WTC11 (cell line): ENCODE data around the gene RCHY1. TPM values are rescaled to one million over a fixed set of nuclear protein-coding genes. Genes with fewer than 3 reads are reported as not detected.
A peak's percentile ranks its signal among the peaks of the same experiment; 100 is the strongest.

ENCODE experiments used
- ATAC-seq: fragments of 200-7000 bp; cut with Tn5 transposase; 2 replicates; pipeline ENCODE4 v1.10.0; 2021; ENCODE audit warnings: mild to moderate bottlenecking, moderate library complexity
- CTCF ChIA-PET: fragments of 300-600 bp; sonication (Branson Sonifier 250); formaldehyde crosslinking; loops from one replicate; lab custom pipeline; 2021; ENCODE audit warnings: antibody characterized with exemption; lab: Charles Lee
- POLR2A ChIA-PET: fragments of 350-600 bp; sonication (Branson Sonifier 250); formaldehyde crosslinking; loops from one replicate; lab custom pipeline; 2021; ENCODE audit warnings: antibody characterized with exemption; lab: Charles Lee
- DNase-seq: peaks from one replicate; pipeline ENCODE4 v3.0.0; 2021; ENCODE audit warnings: low spot score
- H3K27ac Mint-ChIP-seq: 2 replicates; pipeline ENCODE4 v1.8.0; 2021; ENCODE audit warnings: mixed read lengths
- H3K27me3 Mint-ChIP-seq: 2 replicates; pipeline ENCODE4 v1.8.0; 2021; ENCODE audit warnings: low read depth, mild to moderate bottlenecking, moderate library complexity, mixed read lengths
- H3K36me3 Mint-ChIP-seq: 2 replicates; pipeline ENCODE4 v1.8.0; 2021; ENCODE audit warnings: mixed read lengths
- H3K4me1 Mint-ChIP-seq: 2 replicates; pipeline ENCODE4 v1.8.0; 2022; ENCODE audit warnings: mixed read lengths
- H3K4me3 Mint-ChIP-seq: 2 replicates; pipeline ENCODE4 v1.8.0; 2021; ENCODE audit warnings: mild to moderate bottlenecking, moderate library complexity, mixed read lengths
- H3K9me3 Mint-ChIP-seq: 2 replicates; pipeline ENCODE4 v1.8.0; 2021; ENCODE audit warnings: mixed read lengths
- AR ChIP-seq: fragments of 250-450 bp; sonication (Bioruptor Pico); IDR thresholded peaks from 2 replicates; pipeline ENCODE4 v1.9.0; 2021; ENCODE audit warnings: mild to moderate bottlenecking
- E2F1 ChIP-seq: sonication (generic); formaldehyde crosslinking; IDR thresholded peaks from 2 replicates; pipeline ENCODE4 v1.8.0; 2022; ENCODE audit warnings: mild to moderate bottlenecking, missing genetic modification reagents
- E2F5 ChIP-seq: sonication (generic); formaldehyde crosslinking; IDR thresholded peaks from 2 replicates; pipeline ENCODE4 v1.8.1; 2022; ENCODE audit warnings: mild to moderate bottlenecking, moderate library complexity, missing genetic modification reagents
- ESRRA ChIP-seq: sonication (generic); formaldehyde crosslinking; IDR thresholded peaks from 2 replicates; pipeline ENCODE4 v1.8.1; 2022; ENCODE audit warnings: mild to moderate bottlenecking, missing genetic modification reagents, borderline replicate concordance
- ETV6 ChIP-seq: sonication (generic); formaldehyde crosslinking; IDR thresholded peaks from 2 replicates; pipeline ENCODE4 v1.8.1; 2022; ENCODE audit warnings: mild to moderate bottlenecking, missing genetic modification reagents
- FOXJ3 ChIP-seq: sonication (generic); formaldehyde crosslinking; IDR thresholded peaks from 2 replicates; pipeline ENCODE4 v1.9.0; 2021; ENCODE audit warnings: missing genetic modification reagents, mild to moderate bottlenecking, borderline replicate concordance
- FOXK1 ChIP-seq: sonication (generic); formaldehyde crosslinking; IDR thresholded peaks from 2 replicates; pipeline ENCODE4 v1.8.0; 2022; ENCODE audit warnings: mild to moderate bottlenecking, moderate library complexity, missing genetic modification reagents
- FOXP1 ChIP-seq: sonication (generic); formaldehyde crosslinking; IDR thresholded peaks from 2 replicates; pipeline ENCODE4 v1.8.0; 2022; ENCODE audit warnings: missing genetic modification reagents, mild to moderate bottlenecking, moderate library complexity, borderline replicate concordance
- GRHL2 ChIP-seq: fragments of 250-450 bp; sonication (Bioruptor Pico); IDR thresholded peaks from 2 replicates; pipeline ENCODE4 v1.8.0; 2022; ENCODE audit warnings: mild to moderate bottlenecking, moderate library complexity; ENCODE audit not compliant: insufficient replicate concordance, severe bottlenecking
- HMGA2 ChIP-seq: fragments of 250-450 bp; sonication (Bioruptor Pico); IDR thresholded peaks from 2 replicates; pipeline ENCODE4 v1.4.0; 2021; ENCODE audit warnings: mild to moderate bottlenecking, moderate library complexity
- NR3C1 ChIP-seq: sonication (generic); formaldehyde crosslinking; conservative IDR thresholded peaks from 2 replicates; pipeline ENCODE4 v1.8.1; 2023; ENCODE audit warnings: low read depth, mild to moderate bottlenecking, missing genetic modification reagents
- OVOL2 ChIP-seq: fragments of 250-450 bp; sonication (Bioruptor Pico); IDR thresholded peaks from 2 replicates; pipeline ENCODE4 v1.9.0; 2021; ENCODE audit warnings: mild to moderate bottlenecking, borderline replicate concordance
- TCF7 ChIP-seq: sonication (generic); formaldehyde crosslinking; IDR thresholded peaks from 2 replicates; pipeline ENCODE4 v1.8.0; 2022; ENCODE audit warnings: mild to moderate bottlenecking, low read depth, missing genetic modification reagents, moderate library complexity
- TEAD1 ChIP-seq: sonication (generic); formaldehyde crosslinking; IDR thresholded peaks from 2 replicates; pipeline ENCODE4 v1.8.0; 2022; ENCODE audit warnings: mild to moderate bottlenecking, missing genetic modification reagents
- TEAD4 ChIP-seq: sonication (generic); formaldehyde crosslinking; IDR thresholded peaks from 2 replicates; pipeline ENCODE4 v1.8.0; 2022; ENCODE audit warnings: mild to moderate bottlenecking, missing genetic modification reagents
- USF1 ChIP-seq: sonication (generic); formaldehyde crosslinking; IDR thresholded peaks from 2 replicates; pipeline ENCODE4 v1.8.0; 2022; ENCODE audit warnings: mild to moderate bottlenecking, missing genetic modification reagents
- ZNF121 ChIP-seq: sonication (generic); formaldehyde crosslinking; IDR thresholded peaks from 2 replicates; pipeline ENCODE4 v1.8.0; 2023; ENCODE audit warnings: missing genetic modification reagents
- ZNF232 ChIP-seq: sonication (generic); formaldehyde crosslinking; IDR thresholded peaks from 2 replicates; pipeline ENCODE4 v1.8.0; 2022; ENCODE audit warnings: mild to moderate bottlenecking, missing genetic modification reagents
- ZNF263 ChIP-seq: sonication (generic); formaldehyde crosslinking; IDR thresholded peaks from 2 replicates; pipeline ENCODE4 v1.8.1; 2022; ENCODE audit warnings: low read depth, mild to moderate bottlenecking, moderate library complexity, missing genetic modification reagents
- ZNF281 ChIP-seq: sonication (generic); formaldehyde crosslinking; IDR thresholded peaks from 2 replicates; pipeline ENCODE4 v1.8.0; 2023; ENCODE audit warnings: mild to moderate bottlenecking, missing genetic modification reagents
- ZNF512 ChIP-seq: sonication (generic); formaldehyde crosslinking; IDR thresholded peaks from 2 replicates; pipeline ENCODE4 v1.8.1; 2022; ENCODE audit warnings: missing genetic modification reagents, borderline replicate concordance
- total RNA-seq: library from RNA; stranded (reverse); gene quantifications from 3 replicates; pipeline ENCODE4 v1.2.3, GENCODE V29; 2021

The RCHY1 gene
- total RNA-seq, 1 experiment from 2014 or later: 37.8 TPM

GRCh38 chr4:75555294-75556164 is 41.3 kb upstream of the RCHY1 start, which contains the start of gene ODAPH:
Gene ODAPH, plus strand, starts transcription at chr4:75556066. Its CDS starts 17 bp downstream, at chr4:75556083.
- ChIA-PET POLR2A (interaction anchor here (0.6 kb wide), 1 partner anchor 272 kb away, joined by 3 read pairs; no protein-coding TSS in a partner anchor), CTCF (interaction anchor here (1.2 kb wide), 1 partner anchor 41 kb away, joined by 4 read pairs; the partner anchor contains the start of genes RCHY1 and THAP6)
- TF ChIP-seq ZNF121 (CRISPR knock-in tag): no peak
- no peak for TF ChIP-seq FOXJ3 (CRISPR knock-in tag)
- no peak for TF ChIP-seq NR3C1 (CRISPR knock-in tag)
- no peak for TF ChIP-seq GRHL2
- TF ChIP-seq ESRRA (CRISPR knock-in tag): no peak
- TF ChIP-seq ETV6 (CRISPR knock-in tag): no peak
- no peak for TF ChIP-seq TCF7 (CRISPR knock-in tag)
- TF ChIP-seq USF1 (CRISPR knock-in tag): no peak
- no peak for TF ChIP-seq AR (CRISPR knock-in tag)
- TF ChIP-seq ZNF512 (CRISPR knock-in tag): no peak
- Mint-ChIP-seq H3K36me3 (no peaks in the 10 kb centered on the region), H3K4me1 (no peaks in the 10 kb centered on the region; the same call in 1 of the 2 replicates), H3K27ac (no peak within 1 kb of the TSS; the same call in 1 of the 2 replicates), H3K9me3 (peaks cover 2% of the 10 kb centered on the region; the same call in 1 of the 2 replicates), H3K27me3 (no peaks in the 10 kb centered on the region), H3K4me3 (no peak within 1 kb of the TSS)
- DNase-seq: no peak
- peak; percentile 60 for ATAC-seq

- Mint-ChIP-seq H3K27ac (no peak overlapping the region), H3K4me1 (no peaks in the 10 kb centered on the region; the same call in 1 of the 2 replicates), H3K27me3 (no peaks in the 10 kb centered on the region), H3K36me3 (no peaks in the 10 kb centered on the region), H3K9me3 (no peaks in the 10 kb centered on the region), H3K4me3 (no peak overlapping the region)
- POLR2A ChIA-PET: no interaction called here
- no peak for ATAC-seq
- no peak for DNase-seq
- no peak for TF ChIP-seq HMGA2 (CRISPR knock-in tag)
- CTCF ChIA-PET: no interaction called here
These were observed 38.2 kb upstream of the RCHY1 start for GRCh38 chr4:75552452-75552851.

- H3K36me3 Mint-ChIP-seq: no peaks in the 10 kb centered on the region
- no peaks in the 10 kb centered on the region for H3K9me3 Mint-ChIP-seq
- no peaks in the 10 kb centered on the region for H3K27me3 Mint-ChIP-seq
- CTCF ChIA-PET: no interaction called here
- H3K4me3 Mint-ChIP-seq: no peak overlapping the region
- no peak for ATAC-seq
- POLR2A ChIA-PET: no interaction called here
- H3K27ac Mint-ChIP-seq: no peak overlapping the region
- no peaks in the 10 kb centered on the region for H3K4me1 Mint-ChIP-seq
- no peak for DNase-seq
- TF ChIP-seq E2F1: no peak
- no peak for TF ChIP-seq E2F5 (CRISPR knock-in tag)
- no peak for TF ChIP-seq OVOL2 (CRISPR knock-in tag)
- TF ChIP-seq ZNF281 (CRISPR knock-in tag): no peak
- TF ChIP-seq HMGA2 (CRISPR knock-in tag): no peak
- no peak for TF ChIP-seq TEAD1
- no peak for TF ChIP-seq TEAD4 (CRISPR knock-in tag)
- no peak for TF ChIP-seq FOXP1
- no peak for TF ChIP-seq FOXK1 (CRISPR knock-in tag)
- no peak for TF ChIP-seq ZNF263 (CRISPR knock-in tag)
- no peak for TF ChIP-seq NR3C1 (CRISPR knock-in tag)
- TF ChIP-seq ZNF232: no peak
These were observed 34.8 kb upstream of the RCHY1 start for GRCh38 chr4:75549019-75549418.
